DMS79 (cell line): Measurements from ENCODE around the gene CREBBP.

Source experiments
- DNase-seq: peaks from one replicate; lab custom pipeline; 2025; lab: John Stamatoyannopoulos, UW

CREBBP gene

GRCh38 chr16:3824121-3824795, 56.3 kb downstream of the CREBBP start:
- no peak for DNase-seq

- DNase-seq: no peak
These were observed 57.1 kb downstream of the CREBBP start for GRCh38 chr16:3823427-3823826.

GRCh38 chr16:3822366-3823045, 58.0 kb downstream of the CREBBP start:
- DNase-seq: no peak

GRCh38 chr16:3821184-3821583, 59.3 kb downstream of the CREBBP start:
- no peak for DNase-seq

- peak; percentile 96 for DNase-seq
These were observed 60.5 kb downstream of the CREBBP start for GRCh38 chr16:3819746-3820724.

- DNase-seq: no peak
These were observed 61.4 kb downstream of the CREBBP start for GRCh38 chr16:3819175-3819527.

GRCh38 chr16:3816326-3816725, 64.2 kb downstream of the CREBBP start:
- DNase-seq: no peak

- no peak for DNase-seq
These were observed 65.8 kb downstream of the CREBBP start for GRCh38 chr16:3814755-3815154.

- DNase-seq: no peak
These were observed 67.9 kb downstream of the CREBBP start for GRCh38 chr16:3812469-3813172.

GRCh38 chr16:3810818-3811217, 69.7 kb downstream of the CREBBP start:
- no peak for DNase-seq

- no peak for DNase-seq
These were observed 70.3 kb downstream of the CREBBP start for GRCh38 chr16:3810198-3810664.

GRCh38 chr16:3808308-3809063, 72.0 kb downstream of the CREBBP start:
- DNase-seq: no peak

- no peak for DNase-seq
These were observed 72.9 kb downstream of the CREBBP start for GRCh38 chr16:3807425-3808123.

- no peak for DNase-seq
These were observed 76.0 kb downstream of the CREBBP start for GRCh38 chr16:3804426-3805016.

GRCh38 chr16:3800477-3801270, 79.8 kb downstream of the CREBBP start:
- no peak for DNase-seq

GRCh38 chr16:3800019-3800418, 80.5 kb downstream of the CREBBP start:
- no peak for DNase-seq

GRCh38 chr16:3799354-3799753, 81.2 kb downstream of the CREBBP start:
- DNase-seq: no peak

- DNase-seq: no peak
These were observed 81.7 kb downstream of the CREBBP start for GRCh38 chr16:3798838-3799237.
